Measurements from ENCODE around the gene NPC1.
"Not testable (repeated sequence)": the region's sequence is repeated elsewhere in the genome, so short reads cannot be mapped to it uniquely, and the experiment has no call there.

The NPC1 gene

GRCh38 chr18:23498877-23499276, 87.4 kb downstream of the NPC1 start:
- Histone ChIP-seq H3K27ac (ENCODE audit: poor library complexity, severe bottlenecking) (no peak overlapping the region), H3K4me1 (ENCODE audit: insufficient read depth, poor library complexity, severe bottlenecking) (peaks cover 20% of the 10 kb centered on the region)
- no peak for ATAC-seq (ENCODE audit: low read depth)

GRCh38 chr18:23498117-23498516, 88.2 kb downstream of the NPC1 start:
- Histone ChIP-seq H3K27ac (ENCODE audit: poor library complexity, severe bottlenecking) (no peak overlapping the region), H3K4me3 (ENCODE audit: severe bottlenecking) (no peak overlapping the region), H3K36me3 (ENCODE audit: low read depth) (no peaks in the 10 kb centered on the region), H3K27me3 (ENCODE audit: insufficient read depth, poor library complexity, severe bottlenecking) (no peaks in the 10 kb centered on the region), H3K4me1 (ENCODE audit: insufficient read depth, poor library complexity, severe bottlenecking) (peaks cover 20% of the 10 kb centered on the region), H3K9me3 (ENCODE audit: severe bottlenecking) (no peaks in the 10 kb centered on the region)
- DNase-seq (ENCODE audit: low spot score) (no peak), ATAC-seq (ENCODE audit: low read depth) (no peak)
- no peak for TF ChIP-seq CTCF (IDR thresholded peaks at IDR 0.05; ENCODE audit: poor library complexity, severe bottlenecking)

More at GRCh38 chr18:23498877-23499276, 87.4 kb downstream of the NPC1 start:
- Histone ChIP-seq H3K36me3 (ENCODE audit: low read depth) (no peaks in the 10 kb centered on the region), H3K27me3 (ENCODE audit: insufficient read depth, poor library complexity, severe bottlenecking) (no peaks in the 10 kb centered on the region), H3K4me3 (ENCODE audit: severe bottlenecking) (no peak overlapping the region), H3K9me3 (ENCODE audit: severe bottlenecking) (no peaks in the 10 kb centered on the region)
- DNase-seq (ENCODE audit: low spot score), result no peak
- peak; percentile 79 for TF ChIP-seq CTCF (IDR thresholded peaks at IDR 0.05; ENCODE audit: poor library complexity, severe bottlenecking)

GRCh38 chr18:23495723-23496440, 90.4 kb downstream of the NPC1 start:
- Histone ChIP-seq H3K4me3 (ENCODE audit: severe bottlenecking) (no peak overlapping the region), H3K27ac (ENCODE audit: poor library complexity, severe bottlenecking) (peak overlapping the region; percentile 34), H3K4me1 (ENCODE audit: insufficient read depth, poor library complexity, severe bottlenecking) (peaks cover 16% of the 10 kb centered on the region), H3K9me3 (ENCODE audit: severe bottlenecking) (no peaks in the 10 kb centered on the region), H3K36me3 (ENCODE audit: low read depth) (no peaks in the 10 kb centered on the region), H3K27me3 (ENCODE audit: insufficient read depth, poor library complexity, severe bottlenecking) (no peaks in the 10 kb centered on the region)
- peak; percentile 54 for ATAC-seq (ENCODE audit: low read depth)
- no peak for DNase-seq (ENCODE audit: low spot score)
- TF ChIP-seq CTCF (IDR thresholded peaks at IDR 0.05; ENCODE audit: poor library complexity, severe bottlenecking), result no peak

DNA sequence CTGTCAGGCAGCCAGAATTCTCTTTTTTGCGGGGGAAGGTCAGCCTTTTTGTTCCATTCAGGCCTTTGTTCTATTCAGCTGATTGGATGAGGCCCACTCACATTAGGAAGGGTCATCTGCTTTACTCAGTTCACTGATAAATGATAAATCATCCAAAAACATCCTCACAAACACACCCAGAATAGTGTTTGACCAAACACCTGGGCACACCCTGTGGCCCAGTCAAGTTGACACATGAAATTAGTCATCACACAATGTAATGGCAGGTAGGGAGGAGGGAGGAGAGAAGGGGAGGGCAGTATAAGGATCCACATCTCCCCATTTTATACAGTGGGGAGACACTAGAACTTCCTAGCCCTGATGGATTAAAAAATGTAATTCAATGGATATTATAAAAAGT, 91.3 kb downstream of the NPC1 start:
- DNase-seq (ENCODE audit: low spot score) (no peak), ATAC-seq (ENCODE audit: low read depth) (peak; percentile 95)
- Histone ChIP-seq H3K36me3 (ENCODE audit: low read depth) (no peaks in the 10 kb centered on the region), H3K27ac (ENCODE audit: poor library complexity, severe bottlenecking) (peak overlapping the region; percentile 34), H3K27me3 (ENCODE audit: insufficient read depth, poor library complexity, severe bottlenecking) (no peaks in the 10 kb centered on the region), H3K4me3 (ENCODE audit: severe bottlenecking) (no peak overlapping the region), H3K9me3 (ENCODE audit: severe bottlenecking) (no peaks in the 10 kb centered on the region), H3K4me1 (ENCODE audit: insufficient read depth, poor library complexity, severe bottlenecking) (peaks cover 16% of the 10 kb centered on the region)
- no peak for TF ChIP-seq CTCF (IDR thresholded peaks at IDR 0.05; ENCODE audit: poor library complexity, severe bottlenecking)

GRCh38 chr18:23493654-23494053, 92.7 kb downstream of the NPC1 start:
- ATAC-seq (ENCODE audit: low read depth) (no peak), DNase-seq (ENCODE audit: low spot score) (no peak)
- Histone ChIP-seq H3K36me3 (ENCODE audit: low read depth) (no peaks in the 10 kb centered on the region), H3K9me3 (ENCODE audit: severe bottlenecking) (no peaks in the 10 kb centered on the region), H3K4me3 (ENCODE audit: severe bottlenecking) (no peak overlapping the region), H3K27me3 (ENCODE audit: insufficient read depth, poor library complexity, severe bottlenecking) (no peaks in the 10 kb centered on the region), H3K4me1 (ENCODE audit: insufficient read depth, poor library complexity, severe bottlenecking) (peaks cover 16% of the 10 kb centered on the region), H3K27ac (ENCODE audit: poor library complexity, severe bottlenecking) (no peak overlapping the region)
- no peak for TF ChIP-seq CTCF (IDR thresholded peaks at IDR 0.05; ENCODE audit: poor library complexity, severe bottlenecking)

DNA sequence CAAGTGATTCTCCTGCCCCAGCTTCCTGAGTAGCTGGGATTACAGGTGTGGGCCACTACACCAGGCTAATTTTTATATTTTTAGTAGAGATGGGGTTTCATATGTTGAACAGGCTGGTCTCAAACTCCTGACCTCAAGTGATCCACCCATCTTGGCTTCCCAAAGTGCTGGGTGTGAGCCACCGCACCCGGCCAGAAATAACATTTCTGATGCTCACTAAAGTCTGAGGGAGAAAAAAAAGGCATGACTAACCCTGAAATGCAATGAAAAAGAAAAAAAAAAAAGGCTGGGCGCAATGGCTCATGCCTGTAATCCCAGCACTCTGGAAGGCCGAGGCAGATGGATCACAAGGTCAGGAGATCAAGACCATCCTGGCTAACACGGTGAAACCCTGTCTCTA, 96.7 kb downstream of the NPC1 start:
- not testable (repeated sequence) for ATAC-seq (ENCODE audit: low read depth); DNase-seq (ENCODE audit: low spot score); H3K4me3 ChIP-seq (ENCODE audit: severe bottlenecking); H3K9me3 ChIP-seq (ENCODE audit: severe bottlenecking); H3K27me3 ChIP-seq (ENCODE audit: insufficient read depth, poor library complexity, severe bottlenecking); H3K27ac ChIP-seq (ENCODE audit: poor library complexity, severe bottlenecking); H3K36me3 ChIP-seq (ENCODE audit: low read depth)
- H3K4me1 ChIP-seq (ENCODE audit: insufficient read depth, poor library complexity, severe bottlenecking), result peaks cover 14% of the 10 kb centered on the region

Measured in RWPE2 (cell line).